ENCODE data around the gene RPS28.

GRCh38 chr19:8355631-8356402, 34.5 kb downstream of the RPS28 start:
- TF ChIP-seq CTCF (conservative IDR thresholded peaks at IDR 0.05; ENCODE audit: low read depth, low read length), result 0 out of 2 replicates have a peak, but pooled peaks have one; percentile 19
- no peak for TF ChIP-seq EZH2 (IDR thresholded peaks at IDR 0.05; ENCODE audit: low read length, unreplicated experiment)

Measured in PC-3 (cell line).